ENCODE data around the gene PCCA.
A peak's percentile ranks its signal among the peaks of the same experiment; 100 is the strongest.

PCCA gene

GRCh38 chr13:100323937-100324336 lies 235.0 kb downstream of the PCCA start:
- TF ChIP-seq EZH2phosphoT487 (IDR thresholded peaks at IDR 0.05; ENCODE audit: low read depth), result no peak
- TF ChIP-seq, protein P1, sequence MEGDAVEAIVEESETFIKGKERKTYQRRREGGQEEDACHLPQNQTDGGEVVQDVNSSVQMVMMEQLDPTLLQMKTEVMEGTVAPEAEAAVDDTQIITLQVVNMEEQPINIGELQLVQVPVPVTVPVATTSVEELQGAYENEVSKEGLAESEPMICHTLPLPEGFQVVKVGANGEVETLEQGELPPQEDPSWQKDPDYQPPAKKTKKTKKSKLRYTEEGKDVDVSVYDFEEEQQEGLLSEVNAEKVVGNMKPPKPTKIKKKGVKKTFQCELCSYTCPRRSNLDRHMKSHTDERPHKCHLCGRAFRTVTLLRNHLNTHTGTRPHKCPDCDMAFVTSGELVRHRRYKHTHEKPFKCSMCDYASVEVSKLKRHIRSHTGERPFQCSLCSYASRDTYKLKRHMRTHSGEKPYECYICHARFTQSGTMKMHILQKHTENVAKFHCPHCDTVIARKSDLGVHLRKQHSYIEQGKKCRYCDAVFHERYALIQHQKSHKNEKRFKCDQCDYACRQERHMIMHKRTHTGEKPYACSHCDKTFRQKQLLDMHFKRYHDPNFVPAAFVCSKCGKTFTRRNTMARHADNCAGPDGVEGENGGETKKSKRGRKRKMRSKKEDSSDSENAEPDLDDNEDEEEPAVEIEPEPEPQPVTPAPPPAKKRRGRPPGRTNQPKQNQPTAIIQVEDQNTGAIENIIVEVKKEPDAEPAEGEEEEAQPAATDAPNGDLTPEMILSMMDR (IDR thresholded peaks at IDR 0.05; ENCODE audit: low read depth, low read length), result no peak
- no peaks in the 10 kb centered on the region for H3K79me2 ChIP-seq (ENCODE audit: low read length)

DNA sequence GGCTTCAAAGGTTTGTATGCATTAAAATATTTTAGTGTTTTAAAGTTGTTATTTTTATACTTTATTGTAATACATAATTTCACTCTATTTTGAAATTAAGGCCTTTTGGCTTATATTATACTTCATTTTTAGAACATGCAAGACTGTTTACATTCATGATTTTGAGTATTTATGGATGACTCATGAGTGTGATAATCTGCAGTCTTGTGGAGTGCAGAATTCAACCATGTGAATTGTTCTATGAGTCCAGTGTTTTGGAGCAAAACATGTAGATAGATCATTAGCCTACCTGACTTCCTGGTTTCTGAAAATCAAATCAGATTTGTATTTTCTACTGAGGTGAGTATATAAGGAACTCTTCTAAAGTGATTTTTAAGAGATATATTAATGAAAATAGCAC lies 241.8 kb downstream of the PCCA start:
- peaks cover 7% of the 10 kb centered on the region for H3K36me3 ChIP-seq (replicated peaks; ENCODE audit: low read depth, low read length)
- 0 out of 2 replicates have a peak, but pooled peaks cover 4% of the 10 kb centered on the region for H3K9me3 ChIP-seq (ENCODE audit: insufficient read depth, low read length)
- H3K79me2 ChIP-seq (ENCODE audit: low read length), result no peaks in the 10 kb centered on the region
- no peak overlapping the region for H3K4me2 ChIP-seq (ENCODE audit: low read length)
- peaks cover 24% of the 10 kb centered on the region for H3K4me1 ChIP-seq (ENCODE audit: low read length)
- H3K9ac ChIP-seq (ENCODE audit: low read length), result no peak overlapping the region
- H3K27me3 ChIP-seq (ENCODE audit: low read depth, low read length), result no peaks in the 10 kb centered on the region
- no peak overlapping the region for H3K27ac ChIP-seq (ENCODE audit: low read length)
- H2AFZ ChIP-seq (ENCODE audit: low read depth, low read length), result no peak overlapping the region
- no peak for TF ChIP-seq EZH2phosphoT487 (IDR thresholded peaks at IDR 0.05; ENCODE audit: low read depth)
- TF ChIP-seq, protein P1 (IDR thresholded peaks at IDR 0.05; ENCODE audit: low read depth, low read length), result no peak
- H3K4me3 ChIP-seq (ENCODE audit: low read length), result no peak overlapping the region
- no peaks in the 10 kb centered on the region for H4K20me1 ChIP-seq (ENCODE audit: insufficient read depth, low read length)

More at GRCh38 chr13:100323937-100324336, 235.0 kb downstream of the PCCA start:
- H3K27me3 ChIP-seq (ENCODE audit: low read depth, low read length), result no peaks in the 10 kb centered on the region
- H3K9ac ChIP-seq (ENCODE audit: low read length), result no peak overlapping the region
- H2AFZ ChIP-seq (ENCODE audit: low read depth, low read length), result no peak overlapping the region
- H4K20me1 ChIP-seq (ENCODE audit: insufficient read depth, low read length), result no peaks in the 10 kb centered on the region
- peaks cover 5% of the 10 kb centered on the region; the same call in 1 of the 2 replicates for H3K4me1 ChIP-seq (ENCODE audit: low read length)
- H3K27ac ChIP-seq (ENCODE audit: low read length), result no peak overlapping the region
- no peak overlapping the region for H3K4me3 ChIP-seq (ENCODE audit: low read length)
- H3K9me3 ChIP-seq (ENCODE audit: insufficient read depth, low read length), result no peaks in the 10 kb centered on the region
- no peaks in the 10 kb centered on the region for H3K36me3 ChIP-seq (replicated peaks; ENCODE audit: low read depth, low read length)
- no peak overlapping the region for H3K4me2 ChIP-seq (ENCODE audit: low read length)

- Histone ChIP-seq H3K9me3 (ENCODE audit: insufficient read depth, low read length) (0 out of 2 replicates have a peak, but pooled peaks cover 4% of the 10 kb centered on the region), H3K36me3 (replicated peaks; ENCODE audit: low read depth, low read length) (peaks cover 8% of the 10 kb centered on the region), H3K27me3 (ENCODE audit: low read depth, low read length) (no peaks in the 10 kb centered on the region), H3K27ac (ENCODE audit: low read length) (no peak overlapping the region), H2AFZ (ENCODE audit: low read depth, low read length) (no peak overlapping the region), H3K79me2 (ENCODE audit: low read length) (no peaks in the 10 kb centered on the region), H3K4me1 (ENCODE audit: low read length) (peaks cover 20% of the 10 kb centered on the region), H3K4me3 (ENCODE audit: low read length) (no peak overlapping the region), H4K20me1 (ENCODE audit: insufficient read depth, low read length) (no peaks in the 10 kb centered on the region), H3K9ac (ENCODE audit: low read length) (no peak overlapping the region), H3K4me2 (ENCODE audit: low read length) (no peak overlapping the region)
- no peak for TF ChIP-seq EZH2phosphoT487 (IDR thresholded peaks at IDR 0.05; ENCODE audit: low read depth)
- TF ChIP-seq, protein P1 (IDR thresholded peaks at IDR 0.05; ENCODE audit: low read depth, low read length), result no peak
Observed at GRCh38 chr13:100333141-100333540, 244.2 kb downstream of the PCCA start.

DNA sequence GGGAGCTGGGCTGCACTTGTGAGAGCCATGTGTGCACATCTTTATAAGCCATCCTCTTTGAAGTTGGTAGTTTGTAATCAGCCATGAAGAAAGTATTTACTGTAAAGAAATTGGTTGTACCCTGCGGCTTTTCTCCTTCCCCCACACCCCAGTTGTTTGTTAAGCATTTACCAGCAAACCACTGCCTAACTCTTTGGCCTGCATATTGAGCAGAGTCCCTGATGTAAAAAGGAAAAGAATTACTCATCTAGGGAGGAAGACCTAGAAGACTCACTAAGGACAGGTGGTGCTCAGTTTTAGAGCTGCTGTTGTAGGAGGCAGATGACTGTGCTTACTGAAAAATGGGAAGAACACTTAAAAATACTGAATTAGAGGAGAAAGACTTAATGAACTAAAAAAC lies 245.3 kb downstream of the PCCA start:
- 0 out of 2 replicates have a peak, but pooled peaks cover 4% of the 10 kb centered on the region for H3K9me3 ChIP-seq (ENCODE audit: insufficient read depth, low read length)
- H3K4me2 ChIP-seq (ENCODE audit: low read length), result peak overlapping the region; percentile 36
- TF ChIP-seq, protein P1 (IDR thresholded peaks at IDR 0.05; ENCODE audit: low read depth, low read length), result no peak
- TF ChIP-seq EZH2phosphoT487 (IDR thresholded peaks at IDR 0.05; ENCODE audit: low read depth), result no peak
- H3K36me3 ChIP-seq (replicated peaks; ENCODE audit: low read depth, low read length), result peaks cover 8% of the 10 kb centered on the region
- H3K79me2 ChIP-seq (ENCODE audit: low read length), result no peaks in the 10 kb centered on the region
- H3K4me1 ChIP-seq (ENCODE audit: low read length), result peaks cover 20% of the 10 kb centered on the region
- no peaks in the 10 kb centered on the region for H4K20me1 ChIP-seq (ENCODE audit: insufficient read depth, low read length)
- peak overlapping the region; percentile 40 for H3K27ac ChIP-seq (ENCODE audit: low read length)
- no peaks in the 10 kb centered on the region for H3K27me3 ChIP-seq (ENCODE audit: low read depth, low read length)
- no peak overlapping the region for H2AFZ ChIP-seq (ENCODE audit: low read depth, low read length)
- no peak overlapping the region for H3K9ac ChIP-seq (ENCODE audit: low read length)
- no peak overlapping the region for H3K4me3 ChIP-seq (ENCODE audit: low read length)
